H9 (cell line): ENCODE results near the gene DERA. TPM values are rescaled to one million over a fixed set of nuclear protein-coding genes. Genes with fewer than 3 reads are reported as not detected.

Experiments used
- DNase-seq: peaks from one replicate; pipeline ENCODE4 v3.0.0-alpha.2; 2017
- H2AFZ ChIP-seq: one replicate; pipeline ENCODE4 v1.6.1; 2013; ENCODE audit warnings: mild to moderate bottlenecking, low read length, control low read depth, moderate library complexity
- H2AK5ac ChIP-seq: 2 replicates; pipeline ENCODE4 v1.6.1; 2013; ENCODE audit warnings: low read length, control low read depth, mixed read lengths; ENCODE audit not compliant: insufficient read length
- H2BK120ac ChIP-seq: one replicate; pipeline ENCODE4 v1.6.1; 2013; ENCODE audit warnings: low read depth, mild to moderate bottlenecking, low read length, control low read depth, inconsistent platforms; ENCODE audit not compliant: poor library complexity, severe bottlenecking
- H2BK12ac ChIP-seq: 2 replicates; pipeline ENCODE4 v1.6.1; 2013; ENCODE audit warnings: low read length, control low read depth, mixed read lengths, low read depth; ENCODE audit not compliant: insufficient read length
- H2BK15ac ChIP-seq: 2 replicates; pipeline ENCODE4 v1.6.1; 2013; ENCODE audit warnings: low read depth, low read length, control low read depth
- H2BK20ac ChIP-seq: one replicate; pipeline ENCODE4 v1.6.1; 2013; ENCODE audit warnings: low read depth, mild to moderate bottlenecking, low read length, control low read depth, inconsistent platforms; ENCODE audit not compliant: poor library complexity, severe bottlenecking
- H2BK5ac ChIP-seq: 2 replicates; pipeline ENCODE4 v1.6.1; 2013; ENCODE audit warnings: low read length, control low read depth, mixed read lengths; ENCODE audit not compliant: insufficient read length
- H3K14ac ChIP-seq: 2 replicates; pipeline ENCODE4 v1.6.1; 2013; ENCODE audit warnings: low read length, control low read depth; ENCODE audit not compliant: insufficient read depth
- H3K18ac ChIP-seq: 2 replicates; pipeline ENCODE4 v1.6.1; 2013; ENCODE audit warnings: low read depth, mild to moderate bottlenecking, mixed read lengths, low read length, control low read depth; ENCODE audit not compliant: insufficient read length
- H3K23ac ChIP-seq: 2 replicates; pipeline ENCODE4 v1.6.1; 2013; ENCODE audit warnings: low read length, control low read depth, mixed read lengths, low read depth; ENCODE audit not compliant: insufficient read length
- H3K23me2 ChIP-seq: 2 replicates; pipeline ENCODE4 v1.6.1; 2013; ENCODE audit warnings: low read depth, mild to moderate bottlenecking, mixed read lengths, low read length, control low read depth; ENCODE audit not compliant: insufficient read length, poor library complexity, severe bottlenecking
- H3K27ac ChIP-seq: 2 replicates; pipeline ENCODE4 v1.5.1; 2013; ENCODE audit warnings: low read length, control low read depth, mixed read lengths, low read depth; ENCODE audit not compliant: insufficient read length
- H3K27me3 ChIP-seq: 2 replicates; pipeline ENCODE4 v1.6.1; 2013; ENCODE audit warnings: low read length, control low read depth, inconsistent platforms; ENCODE audit not compliant: insufficient read depth
- H3K4ac ChIP-seq: 2 replicates; pipeline ENCODE4 v1.6.1; 2013; ENCODE audit warnings: low read depth, mild to moderate bottlenecking, control low read depth, inconsistent platforms, low read length, moderate library complexity
- H3K4me1 ChIP-seq: 2 replicates; pipeline ENCODE4 v1.6.1; 2013; ENCODE audit warnings: low read length, control low read depth, inconsistent platforms; ENCODE audit not compliant: insufficient read depth
- H3K4me2 ChIP-seq: 2 replicates; pipeline ENCODE4 v1.6.1; 2013; ENCODE audit warnings: low read length, control low read depth, mixed read lengths; ENCODE audit not compliant: insufficient read length, insufficient read depth
- H3K56ac ChIP-seq: 2 replicates; pipeline ENCODE4 v1.6.1; 2013; ENCODE audit warnings: low read depth, mild to moderate bottlenecking, mixed read lengths, low read length, control low read depth; ENCODE audit not compliant: insufficient read length
- H3K79me1 ChIP-seq: 2 replicates; pipeline ENCODE4 v1.6.1; 2013; ENCODE audit warnings: low read depth, mild to moderate bottlenecking, moderate library complexity, low read length, control low read depth, inconsistent platforms; ENCODE audit not compliant: insufficient read depth, poor library complexity, severe bottlenecking
- H3K79me2 ChIP-seq: 2 replicates; pipeline ENCODE4 v1.6.1; 2013; ENCODE audit warnings: low read length, control low read depth, inconsistent platforms; ENCODE audit not compliant: insufficient read depth
- H3K9ac ChIP-seq: 2 replicates; pipeline ENCODE4 v1.6.1; 2013; ENCODE audit warnings: low read length, control low read depth, mixed read lengths; ENCODE audit not compliant: insufficient read length; ENCODE audit errors: extremely low read depth
- H3K9me3 ChIP-seq: one replicate; pipeline ENCODE4 v1.6.1; 2013; ENCODE audit warnings: low read depth, low read length, inconsistent platforms; ENCODE audit not compliant: control insufficient read depth
- H3T11ph ChIP-seq: one replicate; pipeline ENCODE4 v1.6.1; 2013; ENCODE audit warnings: mild to moderate bottlenecking, low read length, control low read depth, inconsistent platforms
- H4K20me1 ChIP-seq: one replicate; pipeline ENCODE4 v1.6.1; 2013; ENCODE audit not compliant: control insufficient read depth, insufficient read length, insufficient read depth
- H4K5ac ChIP-seq: 2 replicates; pipeline ENCODE4 v1.6.1; 2013; ENCODE audit warnings: low read depth, mild to moderate bottlenecking, mixed read lengths, low read length, control low read depth; ENCODE audit not compliant: insufficient read length
- H4K8ac ChIP-seq: replicated peaks from 2 replicates; pipeline ENCODE4 v1.6.1; 2013; ENCODE audit warnings: low read length, control low read depth, mixed read lengths, low read depth; ENCODE audit not compliant: insufficient read length
- H4K91ac ChIP-seq: 2 replicates; pipeline ENCODE4 v1.6.1; 2013; ENCODE audit warnings: low read depth, mild to moderate bottlenecking, moderate library complexity, mixed read lengths, low read length, control low read depth; ENCODE audit not compliant: insufficient read length
- H3K27ac Mint-ChIP-seq, 3 experiments: 2 replicates in 2 of 3; 3 replicates in 1 of 3; pipeline ENCODE4 v1.8.0; 2020 to 2021; ENCODE audit warnings: mixed read lengths in 3 of 3, mild to moderate bottlenecking in 1 of 3, moderate library complexity in 1 of 3
- H3K27me3 Mint-ChIP-seq: 2 replicates; pipeline ENCODE4 v1.8.0; 2021; ENCODE audit warnings: low read depth, mild to moderate bottlenecking, moderate library complexity, mixed read lengths
- H3K36me3 Mint-ChIP-seq, 3 experiments: 2 replicates in 2 of 3; 3 replicates in 1 of 3; pipeline ENCODE4 v1.8.0; 2020 to 2021; ENCODE audit warnings: low read depth in 3 of 3, mixed read lengths in 3 of 3; ENCODE audit not compliant: insufficient read depth in 1 of 3
- H3K4me1 Mint-ChIP-seq, 2 experiments: 2 replicates each; pipeline ENCODE4 v1.8.0; 2020; ENCODE audit warnings: mixed read lengths in 2 of 2
- H3K4me3 Mint-ChIP-seq, 2 experiments: 2 replicates in 1 of 2; 3 replicates in 1 of 2; pipeline ENCODE4 v1.8.0; 2020 to 2021; ENCODE audit warnings: mild to moderate bottlenecking in 2 of 2, mixed read lengths in 2 of 2, moderate library complexity in 1 of 2
- H3K9me3 Mint-ChIP-seq, 2 experiments: 2 replicates in 1 of 2; 3 replicates in 1 of 2; pipeline ENCODE4 v1.8.0; 2020; ENCODE audit warnings: mild to moderate bottlenecking in 2 of 2, mixed read lengths in 2 of 2, moderate library complexity in 1 of 2
- WGBS: extraction: QIAGEN DNeasy Blood & Tissue Kit; methylation state at CpG from one replicate; pipeline ENCODE4 v1.1.7; 2013; ENCODE audit warnings: missing lambda C conversion rate, low lambda C conversion rate, mixed read lengths; ENCODE audit not compliant: insufficient read length; ENCODE audit errors: extremely low coverage; 5-methylcytosine and 5-hydroxymethylcytosine counted together
- total RNA-seq: library from RNA; stranded (reverse); gene quantifications from 2 replicates; pipeline ENCODE4 v1.2.1, GENCODE V29; 2021
- TF ChIP-seq, protein P1 (sequence below): fragments of 200-600 bp; sonication (generic); conservative IDR thresholded peaks from 3 replicates; pipeline ENCODE4 v1.8.0; 2021; ENCODE audit warnings: antibody characterized with exemption, mild to moderate bottlenecking

DERA gene
- total RNA-seq, 1 experiment from 2014 or later: 20.9 TPM

GRCh38 chr12:16072678-16073077, 161.5 kb downstream of the DERA start:
- no peak overlapping the region for H4K5ac ChIP-seq
- H3K9me3 ChIP-seq: no peaks in the 10 kb centered on the region
- TF ChIP-seq, protein P1, sequence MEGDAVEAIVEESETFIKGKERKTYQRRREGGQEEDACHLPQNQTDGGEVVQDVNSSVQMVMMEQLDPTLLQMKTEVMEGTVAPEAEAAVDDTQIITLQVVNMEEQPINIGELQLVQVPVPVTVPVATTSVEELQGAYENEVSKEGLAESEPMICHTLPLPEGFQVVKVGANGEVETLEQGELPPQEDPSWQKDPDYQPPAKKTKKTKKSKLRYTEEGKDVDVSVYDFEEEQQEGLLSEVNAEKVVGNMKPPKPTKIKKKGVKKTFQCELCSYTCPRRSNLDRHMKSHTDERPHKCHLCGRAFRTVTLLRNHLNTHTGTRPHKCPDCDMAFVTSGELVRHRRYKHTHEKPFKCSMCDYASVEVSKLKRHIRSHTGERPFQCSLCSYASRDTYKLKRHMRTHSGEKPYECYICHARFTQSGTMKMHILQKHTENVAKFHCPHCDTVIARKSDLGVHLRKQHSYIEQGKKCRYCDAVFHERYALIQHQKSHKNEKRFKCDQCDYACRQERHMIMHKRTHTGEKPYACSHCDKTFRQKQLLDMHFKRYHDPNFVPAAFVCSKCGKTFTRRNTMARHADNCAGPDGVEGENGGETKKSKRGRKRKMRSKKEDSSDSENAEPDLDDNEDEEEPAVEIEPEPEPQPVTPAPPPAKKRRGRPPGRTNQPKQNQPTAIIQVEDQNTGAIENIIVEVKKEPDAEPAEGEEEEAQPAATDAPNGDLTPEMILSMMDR: no peak
- no peak overlapping the region for H3K56ac ChIP-seq
- H2BK20ac ChIP-seq: no peak overlapping the region
- no peak overlapping the region for H2AK5ac ChIP-seq
- no peaks in the 10 kb centered on the region for H3K4me1 Mint-ChIP-seq
- no peaks in the 10 kb centered on the region for H3K27me3 ChIP-seq
- no peak overlapping the region for H2BK5ac ChIP-seq
- H3K4me3 Mint-ChIP-seq: no peak overlapping the region
- H3K4ac ChIP-seq: no peak overlapping the region
- WGBS: no CpG with 5 or more reads among the region's 2 CpGs
- no peak for DNase-seq
- H3K36me3 Mint-ChIP-seq: no peaks in the 10 kb centered on the region
- no peak overlapping the region for H3K27ac ChIP-seq
- no peak overlapping the region for H2BK120ac ChIP-seq
- no peak overlapping the region for H3K4me2 ChIP-seq
- H3T11ph ChIP-seq: no peak overlapping the region
- no peaks in the 10 kb centered on the region for H3K27me3 Mint-ChIP-seq
- H3K23ac ChIP-seq: no peak overlapping the region
- H3K79me2 ChIP-seq: no peaks in the 10 kb centered on the region
- no peak overlapping the region for H2BK12ac ChIP-seq
- H3K79me1 ChIP-seq: no peaks in the 10 kb centered on the region
- H3K27ac Mint-ChIP-seq: no peak overlapping the region
- no peak overlapping the region for H2AFZ ChIP-seq
- no peak overlapping the region for H3K14ac ChIP-seq
- no peak overlapping the region for H3K18ac ChIP-seq
- H4K20me1 ChIP-seq: no peaks in the 10 kb centered on the region
- H3K9me3 Mint-ChIP-seq: no peaks in the 10 kb centered on the region
- no peak overlapping the region for H4K8ac ChIP-seq
- no peak overlapping the region for H4K91ac ChIP-seq
- no peaks in the 10 kb centered on the region for H3K23me2 ChIP-seq
- no peaks in the 10 kb centered on the region for H3K4me1 ChIP-seq
- H3K9ac ChIP-seq: no peak overlapping the region
- H2BK15ac ChIP-seq: no peak overlapping the region
